BLaER1 (cell line): ENCODE results near the gene NBEA.
"Not testable (repeated sequence)": the region's sequence is repeated elsewhere in the genome, so short reads cannot be mapped to it uniquely, and the experiment has no call there.

Source experiments
- H3K27ac ChIP-seq: shearing (Covaris generic); formaldehyde crosslinking; 2 replicates; pipeline ENCODE4 v1.8.1; 2022
- H3K27me3 ChIP-seq: shearing (Covaris generic); formaldehyde crosslinking; 2 replicates; pipeline ENCODE4 v1.8.1; 2022
- H3K36me3 ChIP-seq: shearing (Covaris generic); formaldehyde crosslinking; 2 replicates; pipeline ENCODE4 v1.8.1; 2022
- H3K4me1 ChIP-seq: shearing (Covaris generic); formaldehyde crosslinking; 2 replicates; pipeline ENCODE4 v1.8.1; 2022
- H3K4me2 ChIP-seq: shearing (Covaris generic); formaldehyde crosslinking; 2 replicates; pipeline ENCODE4 v1.8.1; 2022
- H3K4me3 ChIP-seq: shearing (Covaris generic); formaldehyde crosslinking; 2 replicates; pipeline ENCODE4 v1.8.1; 2022
- H3K9ac ChIP-seq: shearing (Covaris generic); formaldehyde crosslinking; 2 replicates; pipeline ENCODE4 v1.8.1; 2022
- H3K9me3 ChIP-seq: shearing (Covaris generic); formaldehyde crosslinking; 2 replicates; pipeline ENCODE4 v1.8.1; 2022
- H4K20me1 ChIP-seq: shearing (Covaris generic); formaldehyde crosslinking; 2 replicates; pipeline ENCODE4 v1.8.1; 2022
- Cebpa-rat ChIP-seq: shearing (Covaris generic); IDR thresholded peaks from 2 replicates; pipeline ENCODE4 v1.8.1; 2022

NBEA gene

GRCh38 chr13:35057858-35058257, 115.8 kb downstream of the NBEA start:
- no peaks in the 10 kb centered on the region for H3K27me3 ChIP-seq
- no peak for TF ChIP-seq Cebpa-rat
- H3K9ac ChIP-seq = no peak overlapping the region
- no peak overlapping the region for H3K4me3 ChIP-seq
- no peaks in the 10 kb centered on the region for H3K9me3 ChIP-seq
- H3K4me2 ChIP-seq = no peak overlapping the region
- H3K4me1 ChIP-seq = no peaks in the 10 kb centered on the region
- H3K36me3 ChIP-seq = no peaks in the 10 kb centered on the region
- no peaks in the 10 kb centered on the region for H4K20me1 ChIP-seq
- no peak overlapping the region for H3K27ac ChIP-seq

GRCh38 chr13:35058585-35058984, 116.5 kb downstream of the NBEA start:
- H3K4me3 ChIP-seq, H3K9ac ChIP-seq: not testable (repeated sequence)

DNA sequence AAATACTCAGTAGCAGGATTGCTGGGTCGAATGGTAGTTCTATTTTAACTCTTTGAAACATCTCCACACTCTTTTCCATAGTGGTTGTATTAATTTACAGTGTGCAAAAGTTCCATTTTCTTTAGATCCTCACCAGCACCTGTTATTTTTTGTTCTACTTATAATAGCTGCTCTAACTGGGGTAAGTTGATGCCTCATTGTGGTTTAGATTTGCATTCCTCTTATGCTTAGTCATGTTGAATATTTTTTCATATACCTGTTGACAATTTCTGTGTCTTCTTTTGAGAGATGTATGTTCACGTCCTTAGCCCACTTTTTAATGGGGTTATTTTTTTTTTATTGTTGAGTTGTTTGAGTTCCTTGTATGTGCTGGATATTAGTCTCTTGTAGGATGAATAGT, 144.6 kb downstream of the NBEA start:
- no peak for TF ChIP-seq Cebpa-rat
- Histone ChIP-seq H4K20me1 (no peaks in the 10 kb centered on the region), H3K4me1 (no peaks in the 10 kb centered on the region), H3K27ac (no peak overlapping the region), H3K4me2 (no peak overlapping the region), H3K36me3 (no peaks in the 10 kb centered on the region), H3K27me3 (no peaks in the 10 kb centered on the region), H3K9me3 (no peaks in the 10 kb centered on the region), H3K4me3 (no peak overlapping the region), H3K9ac (no peak overlapping the region)

More at GRCh38 chr13:35058585-35058984, 116.5 kb downstream of the NBEA start:
- H4K20me1 ChIP-seq, H3K36me3 ChIP-seq, H3K4me1 ChIP-seq, H3K27me3 ChIP-seq, H3K9me3 ChIP-seq, H3K4me2 ChIP-seq, H3K27ac ChIP-seq: not testable (repeated sequence)

DNA sequence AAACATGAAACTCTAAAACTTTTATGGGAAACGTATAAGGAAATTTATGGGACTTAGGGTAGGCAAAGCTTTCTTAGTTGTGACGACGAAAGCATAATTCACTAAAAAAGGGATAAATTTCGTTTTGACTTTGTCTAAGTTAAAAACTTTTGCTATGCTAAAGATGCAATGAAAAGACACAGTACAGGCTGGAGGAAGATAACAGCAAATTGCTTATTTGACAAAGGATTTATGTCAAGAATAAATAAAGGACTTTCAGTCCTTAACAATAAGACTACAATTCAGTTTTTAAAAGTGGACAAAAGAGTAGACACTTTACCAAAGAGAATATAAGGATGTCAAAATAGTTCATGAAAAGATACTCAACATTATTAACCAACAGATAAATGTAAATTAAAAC, 150.2 kb downstream of the NBEA start:
- Histone ChIP-seq H4K20me1 (no peaks in the 10 kb centered on the region), H3K9ac (no peak overlapping the region), H3K4me3 (no peak overlapping the region), H3K4me1 (no peaks in the 10 kb centered on the region), H3K4me2 (no peak overlapping the region), H3K27ac (no peak overlapping the region), H3K36me3 (no peaks in the 10 kb centered on the region), H3K27me3 (no peaks in the 10 kb centered on the region), H3K9me3 (no peaks in the 10 kb centered on the region)
- no peak for TF ChIP-seq Cebpa-rat

DNA sequence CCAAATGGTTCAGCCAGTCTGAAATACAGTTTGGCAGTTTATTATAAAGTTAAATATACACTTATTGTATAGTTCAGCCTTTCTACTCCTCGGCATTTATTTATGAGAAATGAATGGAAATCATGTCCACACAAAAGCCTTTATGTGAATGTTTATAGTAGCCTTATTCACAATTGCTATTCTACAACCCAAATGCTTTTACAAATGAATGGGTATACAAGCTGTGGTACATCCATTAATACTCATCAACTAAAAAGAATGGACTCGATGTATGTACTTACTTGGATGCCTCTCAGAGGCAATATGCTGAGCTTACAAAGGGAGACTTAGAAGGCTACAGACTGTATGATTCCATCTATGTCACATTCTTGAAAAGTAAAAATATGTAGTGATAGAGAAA, 150.7 kb downstream of the NBEA start:
- Histone ChIP-seq H3K36me3 (no peaks in the 10 kb centered on the region), H3K9ac (no peak overlapping the region), H3K4me3 (no peak overlapping the region), H3K4me1 (no peaks in the 10 kb centered on the region), H3K27ac (no peak overlapping the region), H4K20me1 (no peaks in the 10 kb centered on the region), H3K27me3 (no peaks in the 10 kb centered on the region), H3K9me3 (no peaks in the 10 kb centered on the region), H3K4me2 (no peak overlapping the region)
- TF ChIP-seq Cebpa-rat = no peak

- Histone ChIP-seq H3K4me1 (no peaks in the 10 kb centered on the region), H3K36me3 (no peaks in the 10 kb centered on the region), H3K4me3 (no peak overlapping the region), H3K27ac (no peak overlapping the region), H4K20me1 (no peaks in the 10 kb centered on the region), H3K4me2 (no peak overlapping the region), H3K9ac (no peak overlapping the region), H3K9me3 (no peaks in the 10 kb centered on the region), H3K27me3 (no peaks in the 10 kb centered on the region)
- no peak for TF ChIP-seq Cebpa-rat
Measured at GRCh38 chr13:35093356-35093755, 151.3 kb downstream of the NBEA start.

DNA sequence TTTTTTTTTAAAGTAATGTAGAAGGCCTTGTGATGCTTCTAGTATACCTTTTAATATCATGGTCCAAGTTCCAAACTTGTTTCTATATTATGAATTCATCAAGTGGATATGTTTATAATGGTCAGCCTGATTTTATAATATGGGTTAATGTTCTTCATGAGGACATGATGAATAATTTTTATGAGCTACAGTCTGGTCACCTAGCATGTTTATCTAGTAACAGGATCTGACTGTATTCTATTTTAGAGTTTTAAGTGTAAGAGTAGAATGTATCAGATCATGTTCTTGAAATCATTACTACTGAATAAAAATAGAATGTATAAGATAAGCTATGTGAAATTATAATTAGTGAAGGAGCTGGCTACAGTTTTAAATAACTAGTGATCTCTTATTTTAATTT, 164.7 kb downstream of the NBEA start:
- H3K27me3 ChIP-seq, H3K4me2 ChIP-seq, H3K36me3 ChIP-seq, H3K4me1 ChIP-seq, H3K9ac ChIP-seq, H3K27ac ChIP-seq, H3K4me3 ChIP-seq, H3K9me3 ChIP-seq, H4K20me1 ChIP-seq: not testable (repeated sequence)

GRCh38 chr13:35107535-35107934, 165.5 kb downstream of the NBEA start:
- H3K4me2 ChIP-seq = no peak overlapping the region
- TF ChIP-seq Cebpa-rat = no peak
- H3K36me3 ChIP-seq = no peaks in the 10 kb centered on the region
- no peaks in the 10 kb centered on the region for H3K27me3 ChIP-seq
- H3K4me3 ChIP-seq = no peak overlapping the region
- H4K20me1 ChIP-seq = no peaks in the 10 kb centered on the region
- no peak overlapping the region for H3K9ac ChIP-seq
- no peak overlapping the region for H3K27ac ChIP-seq
- no peaks in the 10 kb centered on the region for H3K4me1 ChIP-seq
- no peaks in the 10 kb centered on the region for H3K9me3 ChIP-seq

DNA sequence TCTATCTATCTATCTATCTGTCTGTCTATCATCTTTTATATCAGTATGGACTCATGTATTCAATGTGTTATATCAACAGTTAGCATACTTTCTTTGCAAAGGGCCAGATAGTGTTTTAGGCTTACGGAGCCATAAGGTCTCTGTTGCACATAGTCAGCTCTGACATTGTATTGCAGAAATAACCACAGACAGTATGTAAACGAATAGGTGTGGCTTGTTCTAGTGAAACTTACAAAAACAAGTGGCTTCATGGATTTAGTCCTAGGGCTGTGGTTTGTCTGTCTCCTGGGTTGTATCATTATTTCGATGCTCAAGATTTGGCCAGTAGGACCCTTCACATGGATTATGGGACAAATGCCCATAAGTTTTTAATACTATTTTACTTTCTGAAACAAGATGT, 171.5 kb downstream of the NBEA start:
- H3K27me3 ChIP-seq, H3K4me1 ChIP-seq, H4K20me1 ChIP-seq, H3K4me3 ChIP-seq, H3K4me2 ChIP-seq, H3K27ac ChIP-seq, H3K36me3 ChIP-seq, H3K9me3 ChIP-seq, H3K9ac ChIP-seq: not testable (repeated sequence)

DNA sequence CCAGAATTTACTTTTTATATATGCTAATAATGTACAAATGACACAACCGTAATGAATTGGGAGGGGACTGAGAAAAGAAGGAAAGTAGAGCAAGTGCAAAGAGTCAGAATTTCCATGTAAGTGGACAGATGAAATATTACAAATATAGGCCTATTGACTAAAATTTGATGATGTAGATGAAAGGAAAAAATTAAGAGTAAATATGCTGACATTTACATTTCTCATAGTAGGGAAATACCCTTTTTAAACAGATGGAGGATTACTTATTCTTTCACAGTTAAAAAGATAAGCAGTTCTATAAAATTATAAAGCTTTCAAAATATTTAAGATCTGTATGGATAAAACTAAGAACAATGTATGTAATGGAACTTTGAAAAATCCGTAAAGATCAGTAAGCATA, 185.4 kb downstream of the NBEA start:
- no peaks in the 10 kb centered on the region for H3K4me1 ChIP-seq
- no peaks in the 10 kb centered on the region for H3K27me3 ChIP-seq
- H4K20me1 ChIP-seq = no peaks in the 10 kb centered on the region
- no peaks in the 10 kb centered on the region for H3K36me3 ChIP-seq
- no peak overlapping the region for H3K4me2 ChIP-seq
- no peak overlapping the region for H3K9ac ChIP-seq
- no peak overlapping the region for H3K27ac ChIP-seq
- H3K4me3 ChIP-seq = no peak overlapping the region
- no peaks in the 10 kb centered on the region for H3K9me3 ChIP-seq
- TF ChIP-seq Cebpa-rat = no peak

DNA sequence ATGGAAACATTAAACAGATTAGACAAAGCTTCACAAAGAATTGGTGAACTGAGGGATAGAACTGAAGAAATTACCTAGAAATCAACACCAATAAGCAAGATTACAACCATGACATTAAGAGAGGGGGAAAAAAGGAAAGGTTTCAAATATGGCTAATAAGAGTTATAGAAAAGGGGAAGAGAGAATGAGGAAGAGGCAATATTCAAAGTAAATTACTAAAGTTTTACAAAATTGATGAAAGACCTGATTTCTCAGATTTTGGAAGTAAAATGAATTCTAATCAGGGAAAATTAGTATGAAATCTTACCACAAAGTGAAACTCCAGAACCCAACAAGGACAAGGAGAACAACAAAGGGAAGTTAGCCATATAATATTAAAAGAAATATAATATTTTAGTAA, 187.4 kb downstream of the NBEA start:
- H3K4me1 ChIP-seq = no peaks in the 10 kb centered on the region
- H3K4me3 ChIP-seq = no peak overlapping the region

More for the DNA sequence above, 187.4 kb downstream of the NBEA start:
- Histone ChIP-seq H3K4me2 (no peak overlapping the region), H3K9ac (no peak overlapping the region), H3K27me3 (no peaks in the 10 kb centered on the region), H3K27ac (no peak overlapping the region), H4K20me1 (no peaks in the 10 kb centered on the region), H3K36me3 (no peaks in the 10 kb centered on the region), H3K9me3 (no peaks in the 10 kb centered on the region)
- TF ChIP-seq Cebpa-rat = no peak
